PC-3 (cell line): Measurements from ENCODE around the gene LSM11.
"Not testable (repeated sequence)": the region's sequence is repeated elsewhere in the genome, so short reads cannot be mapped to it uniquely, and the experiment has no call there.

Source experiments
- CTCF ChIP-seq: fragments of 300-600 bp; sonication (generic); conservative IDR thresholded peaks from 2 replicates; pipeline ENCODE4 v1.5.1; 2017; ENCODE audit warnings: antibody characterized with exemption, low read depth, mild to moderate bottlenecking, low read length
- EZH2 ChIP-seq: fragments of 300-600 bp; sonication (generic); IDR thresholded peaks from one replicate; pipeline ENCODE4 v1.6.1; 2017; ENCODE audit warnings: antibody characterized with exemption, mild to moderate bottlenecking, low read length; ENCODE audit not compliant: unreplicated experiment
- EZH2phosphoT487 ChIP-seq: fragments of 300-600 bp; sonication (generic); IDR thresholded peaks from 2 replicates; pipeline ENCODE4 v1.6.1; 2018; ENCODE audit warnings: mild to moderate bottlenecking, antibody characterized with exemption, low read length, borderline replicate concordance

- TF ChIP-seq CTCF, EZH2, EZH2phosphoT487: not testable (repeated sequence)
Measured at GRCh38 chr5:157727858-157728257, 15.7 kb upstream of the LSM11 start.
